ENCODE measurements around the gene CD109. TPM values are rescaled to one million over a fixed set of nuclear protein-coding genes. Genes with fewer than 3 reads are reported as not detected.

The CD109 gene
- polyA plus RNA-seq, 1 donor from 2014 or later, result 0.07 TPM

DNA sequence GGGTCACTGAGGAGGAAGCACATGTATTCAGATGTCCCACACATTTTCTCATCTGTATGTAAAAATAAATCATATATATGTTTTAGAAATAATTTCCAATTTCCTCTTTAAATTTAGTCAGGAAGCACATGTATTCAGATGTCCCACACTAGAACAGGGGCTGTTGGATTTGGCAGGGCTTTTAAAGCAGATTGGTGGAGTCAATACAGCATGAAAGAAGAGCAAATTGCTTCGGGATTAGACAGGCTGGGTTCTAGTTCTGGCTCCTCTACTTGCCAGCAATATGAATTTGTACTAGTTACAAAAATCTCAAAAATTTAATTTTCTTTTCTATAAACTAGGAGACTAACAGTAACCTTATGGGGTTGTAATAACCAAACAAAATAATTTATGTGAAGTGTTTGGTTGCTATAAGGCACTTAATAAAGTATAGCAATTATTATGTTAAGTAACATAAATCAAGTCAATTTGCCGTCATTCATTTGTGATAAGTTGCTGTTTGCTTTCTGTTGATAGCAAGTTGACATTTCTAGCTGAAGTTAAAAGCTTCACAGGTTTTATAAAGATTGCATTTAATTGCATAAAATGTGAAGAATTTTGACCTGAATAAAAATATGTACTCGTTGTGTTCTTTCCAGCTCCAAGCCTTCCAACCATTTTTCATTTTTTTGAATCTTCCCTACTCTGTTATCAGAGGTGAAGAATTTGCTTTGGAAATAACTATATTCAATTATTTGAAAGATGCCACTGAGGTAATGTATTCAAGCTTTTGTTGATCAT is 88.9 kb downstream of the CD109 start:
- Histone ChIP-seq H3K27me3 (ENCODE audit: insufficient read depth, low read depth, low read length) (no peaks in the 10 kb centered on the region), H3F3A (ENCODE audit: insufficient read depth, low read length, poor library complexity, severe bottlenecking) (no peaks in the 10 kb centered on the region), H4K20me1 (ENCODE audit: insufficient read depth) (no peaks in the 10 kb centered on the region), H2AFZ (ENCODE audit: low read depth, low read length) (no peak overlapping the region), H3K9me3 (ENCODE audit: low read length) (no peaks in the 10 kb centered on the region), H3K4me2 (ENCODE audit: low read length) (no peak overlapping the region), H3K9me2 (ENCODE audit: insufficient read depth, low read length) (no peaks in the 10 kb centered on the region), H3K36me3 (ENCODE audit: insufficient read depth, low read length) (no peaks in the 10 kb centered on the region), H3K4me3 (ENCODE audit: low read length) (no peak overlapping the region), H3K9ac (ENCODE audit: low read length) (no peak overlapping the region), H3K27ac (ENCODE audit: low read length) (no peak overlapping the region), H3K79me2 (replicated peaks; ENCODE audit: insufficient read depth, low read length) (no peaks in the 10 kb centered on the region)
- TF ChIP-seq EZH2 (IDR thresholded peaks at IDR 0.05; ENCODE audit: borderline replicate concordance, insufficient read depth, low read length, poor library complexity, severe bottlenecking) (no peak), EP300 (conservative IDR thresholded peaks at IDR 0.05; ENCODE audit: poor library complexity, severe bottlenecking) (no peak), RAD21 (conservative IDR thresholded peaks at IDR 0.05) (no peak), POLR2AphosphoS5 (IDR thresholded peaks at IDR 0.05) (no peak), SMC3 (conservative IDR thresholded peaks at IDR 0.05; ENCODE audit: poor library complexity) (no peak), TAF1 (IDR thresholded peaks at IDR 0.05; ENCODE audit: low read depth) (no peak), MXI1 (conservative IDR thresholded peaks at IDR 0.05; ENCODE audit: poor library complexity, severe bottlenecking) (no peak)
- TF ChIP-seq, protein P1, sequence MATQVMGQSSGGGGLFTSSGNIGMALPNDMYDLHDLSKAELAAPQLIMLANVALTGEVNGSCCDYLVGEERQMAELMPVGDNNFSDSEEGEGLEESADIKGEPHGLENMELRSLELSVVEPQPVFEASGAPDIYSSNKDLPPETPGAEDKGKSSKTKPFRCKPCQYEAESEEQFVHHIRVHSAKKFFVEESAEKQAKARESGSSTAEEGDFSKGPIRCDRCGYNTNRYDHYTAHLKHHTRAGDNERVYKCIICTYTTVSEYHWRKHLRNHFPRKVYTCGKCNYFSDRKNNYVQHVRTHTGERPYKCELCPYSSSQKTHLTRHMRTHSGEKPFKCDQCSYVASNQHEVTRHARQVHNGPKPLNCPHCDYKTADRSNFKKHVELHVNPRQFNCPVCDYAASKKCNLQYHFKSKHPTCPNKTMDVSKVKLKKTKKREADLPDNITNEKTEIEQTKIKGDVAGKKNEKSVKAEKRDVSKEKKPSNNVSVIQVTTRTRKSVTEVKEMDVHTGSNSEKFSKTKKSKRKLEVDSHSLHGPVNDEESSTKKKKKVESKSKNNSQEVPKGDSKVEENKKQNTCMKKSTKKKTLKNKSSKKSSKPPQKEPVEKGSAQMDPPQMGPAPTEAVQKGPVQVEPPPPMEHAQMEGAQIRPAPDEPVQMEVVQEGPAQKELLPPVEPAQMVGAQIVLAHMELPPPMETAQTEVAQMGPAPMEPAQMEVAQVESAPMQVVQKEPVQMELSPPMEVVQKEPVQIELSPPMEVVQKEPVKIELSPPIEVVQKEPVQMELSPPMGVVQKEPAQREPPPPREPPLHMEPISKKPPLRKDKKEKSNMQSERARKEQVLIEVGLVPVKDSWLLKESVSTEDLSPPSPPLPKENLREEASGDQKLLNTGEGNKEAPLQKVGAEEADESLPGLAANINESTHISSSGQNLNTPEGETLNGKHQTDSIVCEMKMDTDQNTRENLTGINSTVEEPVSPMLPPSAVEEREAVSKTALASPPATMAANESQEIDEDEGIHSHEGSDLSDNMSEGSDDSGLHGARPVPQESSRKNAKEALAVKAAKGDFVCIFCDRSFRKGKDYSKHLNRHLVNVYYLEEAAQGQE (IDR thresholded peaks at IDR 0.05; ENCODE audit: borderline replicate concordance), result no peak
- TF ChIP-seq, protein P2, sequence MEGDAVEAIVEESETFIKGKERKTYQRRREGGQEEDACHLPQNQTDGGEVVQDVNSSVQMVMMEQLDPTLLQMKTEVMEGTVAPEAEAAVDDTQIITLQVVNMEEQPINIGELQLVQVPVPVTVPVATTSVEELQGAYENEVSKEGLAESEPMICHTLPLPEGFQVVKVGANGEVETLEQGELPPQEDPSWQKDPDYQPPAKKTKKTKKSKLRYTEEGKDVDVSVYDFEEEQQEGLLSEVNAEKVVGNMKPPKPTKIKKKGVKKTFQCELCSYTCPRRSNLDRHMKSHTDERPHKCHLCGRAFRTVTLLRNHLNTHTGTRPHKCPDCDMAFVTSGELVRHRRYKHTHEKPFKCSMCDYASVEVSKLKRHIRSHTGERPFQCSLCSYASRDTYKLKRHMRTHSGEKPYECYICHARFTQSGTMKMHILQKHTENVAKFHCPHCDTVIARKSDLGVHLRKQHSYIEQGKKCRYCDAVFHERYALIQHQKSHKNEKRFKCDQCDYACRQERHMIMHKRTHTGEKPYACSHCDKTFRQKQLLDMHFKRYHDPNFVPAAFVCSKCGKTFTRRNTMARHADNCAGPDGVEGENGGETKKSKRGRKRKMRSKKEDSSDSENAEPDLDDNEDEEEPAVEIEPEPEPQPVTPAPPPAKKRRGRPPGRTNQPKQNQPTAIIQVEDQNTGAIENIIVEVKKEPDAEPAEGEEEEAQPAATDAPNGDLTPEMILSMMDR (IDR thresholded peaks at IDR 0.05; ENCODE audit: poor library complexity, severe bottlenecking), result no peak

DNA sequence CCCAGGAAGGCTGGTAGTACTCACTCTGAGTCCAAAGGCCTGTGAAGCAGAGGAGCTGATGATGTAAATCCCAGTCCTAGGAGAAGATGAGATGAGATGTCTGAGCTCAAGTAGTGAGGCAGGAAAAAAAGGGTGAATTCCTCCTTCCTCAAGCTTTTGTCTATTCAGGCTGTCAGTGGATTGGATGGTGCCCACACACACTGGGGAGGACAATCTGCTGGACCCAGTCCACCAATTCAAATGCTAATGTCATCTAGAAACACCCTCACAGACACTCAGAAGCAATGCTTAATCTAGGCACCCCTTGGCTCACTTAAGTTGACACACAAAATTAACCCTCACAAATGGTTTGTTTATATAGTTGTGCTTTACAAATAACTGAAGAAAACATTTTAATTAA is 94.6 kb downstream of the CD109 start:
- no peak overlapping the region for H3K4me2 ChIP-seq (ENCODE audit: low read length)

More for the DNA sequence above, 94.6 kb downstream of the CD109 start:
- no peaks in the 10 kb centered on the region for H3K36me3 ChIP-seq (ENCODE audit: insufficient read depth, low read length)
- TF ChIP-seq, protein P2 (IDR thresholded peaks at IDR 0.05; ENCODE audit: poor library complexity, severe bottlenecking), result no peak
- TF ChIP-seq MXI1 (conservative IDR thresholded peaks at IDR 0.05; ENCODE audit: poor library complexity, severe bottlenecking), result no peak
- TF ChIP-seq TAF1 (IDR thresholded peaks at IDR 0.05; ENCODE audit: low read depth), result no peak
- no peak for TF ChIP-seq POLR2AphosphoS5 (IDR thresholded peaks at IDR 0.05)
- TF ChIP-seq SMC3 (conservative IDR thresholded peaks at IDR 0.05; ENCODE audit: poor library complexity), result no peak
- H3K9me3 ChIP-seq (ENCODE audit: low read length), result no peaks in the 10 kb centered on the region
- H3K79me2 ChIP-seq (replicated peaks; ENCODE audit: insufficient read depth, low read length), result no peaks in the 10 kb centered on the region
- no peak overlapping the region for H2AFZ ChIP-seq (ENCODE audit: low read depth, low read length)
- H3K9ac ChIP-seq (ENCODE audit: low read length), result no peak overlapping the region
- no peaks in the 10 kb centered on the region for H3F3A ChIP-seq (ENCODE audit: insufficient read depth, low read length, poor library complexity, severe bottlenecking)
- no peaks in the 10 kb centered on the region for H3K9me2 ChIP-seq (ENCODE audit: insufficient read depth, low read length)
- H3K4me3 ChIP-seq (ENCODE audit: low read length), result no peak overlapping the region
- no peaks in the 10 kb centered on the region for H3K27me3 ChIP-seq (ENCODE audit: insufficient read depth, low read depth, low read length)
- no peaks in the 10 kb centered on the region for H4K20me1 ChIP-seq (ENCODE audit: insufficient read depth)
- no peak overlapping the region for H3K27ac ChIP-seq (ENCODE audit: low read length)
